Uterus (tissue), 4 donors: ENCODE data around the gene AATF. TPM values are rescaled to one million over a fixed set of nuclear protein-coding genes. Genes with fewer than 3 reads are reported as not detected.

Experiments
- DNase-seq, 2 donors: peaks; one replicate each; pipeline ENCODE4 v3.0.0-alpha.2; 2019 to 2020
- H3K27ac ChIP-seq, 2 donors: fragments of 200-600 bp; sonication (generic); 1 replicate in 1 of 2; 2 replicates in 1 of 2; pipeline ENCODE4 v1.5.1; 2016 to 2018
- H3K27me3 ChIP-seq, 2 donors: fragments of 200-600 bp; sonication (generic); one replicate each; pipeline ENCODE4 v1.5.1; 2018 to 2019; ENCODE audit warnings: control low read depth in 1 of 2
- H3K36me3 ChIP-seq, 2 donors: fragments of 200-600 bp; sonication (generic); one replicate each; pipeline ENCODE4 v1.5.1; 2019; ENCODE audit warnings: control low read depth in 1 of 2
- H3K4me1 ChIP-seq, 2 donors: fragments of 200-600 bp; sonication (generic); one replicate each; pipeline ENCODE4 v1.5.1; 2018 to 2019; ENCODE audit warnings: control low read depth in 1 of 2
- H3K4me3 ChIP-seq, 2 donors: fragments of 200-600 bp; sonication (generic); 1 replicate in 1 of 2; 2 replicates in 1 of 2; pipeline ENCODE4 v1.5.1; 2018 to 2019; ENCODE audit warnings: mild to moderate bottlenecking in 1 of 2
- H3K9me3 ChIP-seq, 2 donors: fragments of 200-600 bp; sonication (generic); one replicate each; pipeline ENCODE4 v1.5.1; 2019; ENCODE audit warnings: control low read depth in 1 of 2
- CTCF ChIP-seq, 4 experiments: fragments of 200-600 bp in 2 of 4; fragments of 450-650 bp in 2 of 4; sonication (generic) in 2 of 4; IDR thresholded peaks; one replicate each; pipeline ENCODE4 v1.5.1; 2016 to 2019; ENCODE audit warnings: antibody characterized with exemption in 4 of 4, mild to moderate bottlenecking in 2 of 4, moderate library complexity in 1 of 4
- POLR2A ChIP-seq, 2 donors: fragments of 450-650 bp; IDR thresholded peaks; one replicate each; pipeline ENCODE4 v1.6.1; 2016; ENCODE audit warnings: antibody characterized with exemption in 2 of 2, mild to moderate bottlenecking in 1 of 2, moderate library complexity in 1 of 2
- intact Hi-C: fragments of 100-400 bp; cut with DNase I; formaldehyde crosslinking; loops from one replicate; pipeline ENCODE4 v1.15.1; 2023; ENCODE audit warnings: low total_unique reads
- total RNA-seq, 4 donors: library from RNA; depleted of rRNA in 3 of 4; stranded (reverse); fragments of >200 nt in 3 of 4; gene quantifications; one replicate each; pipeline versions ENCODE4 v1.1.0 to v1.2.4, GENCODE V29; 2014 to 2023
- donor health status: DM: yes; HTN: yes; CAD: no.

AATF gene
- total RNA-seq, 4 donors from 2014 or later: 10.0 to 48.2 (median 30.3) TPM

DNA sequence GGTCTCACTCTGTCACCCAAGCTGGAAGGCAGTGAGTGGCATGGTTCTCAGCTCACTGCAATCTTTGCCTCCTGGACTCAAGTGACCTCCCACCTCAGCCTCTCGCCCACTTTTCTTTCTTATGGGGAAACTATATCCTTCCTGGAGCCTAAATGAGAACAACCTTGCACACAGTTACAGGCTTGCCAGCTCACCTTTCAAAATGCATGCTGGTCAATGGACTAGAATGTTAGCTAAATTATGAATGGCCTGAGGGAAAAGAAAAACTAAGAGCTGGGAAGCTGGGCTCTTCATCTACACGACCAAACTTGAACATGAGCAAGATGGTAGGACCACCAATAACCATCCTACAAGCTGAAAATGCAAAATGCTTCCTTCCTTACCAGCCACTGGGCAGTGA, 22.1 kb upstream of the AATF start:
- H3K9me3 ChIP-seq: no peaks in the 10 kb centered on the region
- peaks cover 0 to 4% of the 10 kb centered on the region in 2 donors for H3K4me1 ChIP-seq
- no peak overlapping the region for H3K4me3 ChIP-seq
- H3K27me3 ChIP-seq: peaks cover 12 to 38% of the 10 kb centered on the region in 2 donors
- no peaks in the 10 kb centered on the region for H3K36me3 ChIP-seq
- intact Hi-C loops: no loop called here
- TF ChIP-seq POLR2A (IDR thresholded peaks at IDR 0.05): no peak
- no peak for TF ChIP-seq CTCF (IDR thresholded peaks at IDR 0.05)
- H3K27ac ChIP-seq: no peak overlapping the region
- DNase-seq: no peak

DNA sequence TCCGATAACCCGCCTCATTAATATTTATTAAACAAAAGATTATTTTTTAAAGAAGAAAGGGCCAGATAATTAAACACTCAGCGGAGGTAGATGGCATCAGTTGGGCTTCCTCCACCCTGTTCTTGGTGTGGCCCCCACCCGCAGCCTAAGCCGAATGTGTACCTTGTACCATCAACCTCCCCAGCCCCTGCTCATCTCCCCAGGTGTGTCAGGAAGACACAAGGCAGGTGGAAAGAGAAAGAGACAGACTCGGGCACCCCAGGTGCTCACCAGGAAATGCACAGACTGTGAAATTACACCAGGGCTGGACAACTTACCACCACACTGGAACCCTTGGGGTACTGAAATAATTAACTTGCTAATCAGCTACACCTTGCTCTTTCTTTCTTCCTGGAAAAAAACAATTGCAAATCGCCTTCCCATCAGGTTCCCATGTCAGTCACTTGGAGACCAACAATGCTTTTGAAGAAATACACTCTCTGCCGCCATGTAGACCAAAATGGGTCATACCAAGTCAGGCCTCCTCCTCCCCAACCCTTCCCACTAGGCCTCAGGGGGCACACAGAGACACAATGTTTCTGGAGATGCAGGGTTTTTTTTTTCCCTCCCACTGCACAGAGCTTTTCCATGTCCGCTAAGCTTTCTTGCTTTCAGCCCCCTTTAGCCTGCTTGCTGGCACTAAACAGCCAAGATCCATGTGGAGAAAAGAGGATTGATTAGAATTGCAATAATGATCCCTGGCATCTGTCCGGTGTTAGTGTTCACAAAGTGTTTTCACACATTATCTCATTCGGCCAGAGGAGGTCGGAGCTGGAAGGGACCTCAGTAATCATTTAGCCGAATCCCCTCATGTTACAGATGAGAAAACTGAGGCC, 20.0 kb upstream of the AATF start:
- no peak for DNase-seq
- H3K36me3 ChIP-seq: no peaks in the 10 kb centered on the region
- TF ChIP-seq POLR2A (IDR thresholded peaks at IDR 0.05) (no peak), CTCF (IDR thresholded peaks at IDR 0.05) (no peak)
- intact Hi-C loops: no loop called here
- no peaks in the 10 kb centered on the region for H3K9me3 ChIP-seq
- H3K4me3 ChIP-seq: no peak overlapping the region
- peaks cover 26 to 58% of the 10 kb centered on the region in 2 donors for H3K27me3 ChIP-seq
- no peak overlapping the region for H3K27ac ChIP-seq
- H3K4me1 ChIP-seq: peaks cover 0 to 8% of the 10 kb centered on the region in 2 donors

- Histone ChIP-seq H3K4me1 (peaks cover 0 to 13% of the 10 kb centered on the region in 2 donors), H3K9me3 (no peaks in the 10 kb centered on the region), H3K4me3 (no peak overlapping the region), H3K27ac (no peak overlapping the region), H3K27me3 (peaks cover 31 to 71% of the 10 kb centered on the region in 2 donors), H3K36me3 (no peaks in the 10 kb centered on the region)
- intact Hi-C loops: no loop called here
- no peak for TF ChIP-seq CTCF (IDR thresholded peaks at IDR 0.05)
- no peak for TF ChIP-seq POLR2A (IDR thresholded peaks at IDR 0.05)
- DNase-seq: no peak
These were observed 18.7 kb upstream of the AATF start for GRCh38 chr17:36929851-36930582.

- Histone ChIP-seq H3K27me3 (peaks cover 36 to 76% of the 10 kb centered on the region in 2 donors), H3K4me1 (peaks cover 0 to 13% of the 10 kb centered on the region in 2 donors)
- no peak for DNase-seq
These were observed 18.2 kb upstream of the AATF start for GRCh38 chr17:36930583-36930900.

More at GRCh38 chr17:36930583-36930900, 18.2 kb upstream of the AATF start:
- no peaks in the 10 kb centered on the region for H3K36me3 ChIP-seq
- no peak overlapping the region for H3K4me3 ChIP-seq
- intact Hi-C loops: no loop called here
- no peaks in the 10 kb centered on the region for H3K9me3 ChIP-seq
- H3K27ac ChIP-seq: no peak overlapping the region
- TF ChIP-seq POLR2A (IDR thresholded peaks at IDR 0.05): no peak
- no peak for TF ChIP-seq CTCF (IDR thresholded peaks at IDR 0.05)
